Stimulated activated CD4-positive, alpha-beta T cell treated with anti-CD3 and anti-CD28 coated beads, Interleukin-4, amount 100 ng/mL, for 4 hours (primary cell): ENCODE results near the gene DMC1.
"Not testable (repeated sequence)": the region's sequence is repeated elsewhere in the genome, so short reads cannot be mapped to it uniquely, and the experiment has no call there.

ENCODE experiments used
- DNase-seq, 2 experiments: peaks; one replicate each; pipeline ENCODE4 v3.0.0-alpha.2; 2020

Gene DMC1

DNA sequence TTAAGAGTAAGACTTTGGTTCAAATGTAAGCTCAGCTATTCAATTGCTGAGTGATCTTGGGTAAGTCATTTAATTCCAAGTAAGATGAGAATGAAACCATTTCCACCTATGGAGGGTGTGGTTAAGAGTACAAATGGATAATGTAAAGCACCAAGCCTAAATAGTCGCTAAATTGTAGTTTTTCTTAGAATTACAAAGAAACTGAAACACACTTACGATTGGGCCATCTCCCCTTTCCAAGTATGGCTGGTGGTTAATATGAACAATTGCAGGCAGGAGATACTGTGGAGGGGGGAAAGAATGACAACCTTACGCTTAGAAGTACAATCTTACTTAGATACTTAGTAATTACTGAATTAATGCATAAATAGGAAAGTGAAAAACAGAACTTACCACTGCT, 72.1 kb downstream of the DMC1 start:
- no peak for DNase-seq

- no peak for DNase-seq
These were observed 75.0 kb downstream of the DMC1 start for GRCh38 chr22:38494939-38495338.

GRCh38 chr22:38494498-38494897, 75.5 kb downstream of the DMC1 start:
- DNase-seq = no peak

GRCh38 chr22:38491707-38492348, 78.2 kb downstream of the DMC1 start:
- DNase-seq = no peak

- no peak for DNase-seq
These were observed 79.1 kb downstream of the DMC1 start for GRCh38 chr22:38490915-38491314.

DNA sequence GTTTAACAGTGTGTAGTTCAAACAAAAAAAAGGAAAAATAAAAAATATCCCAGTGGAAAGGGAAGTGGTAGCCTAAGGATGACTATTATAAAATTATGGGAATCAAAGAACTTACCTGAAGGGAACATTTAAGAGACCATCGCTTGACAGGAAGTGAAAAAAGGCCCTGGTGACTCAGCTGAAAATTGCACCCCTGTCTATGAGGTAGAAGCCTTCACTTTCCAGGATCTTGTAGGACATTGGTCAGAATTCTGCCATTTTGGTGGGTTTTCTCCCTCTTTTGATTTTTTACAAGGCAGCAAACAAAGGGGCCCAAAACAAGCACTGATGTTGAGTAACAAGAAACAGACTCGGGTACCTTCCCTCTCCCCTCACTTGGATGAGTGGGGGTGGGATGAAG, 79.5 kb downstream of the DMC1 start:
- no peak for DNase-seq

- no peak for DNase-seq
These were observed 80.3 kb downstream of the DMC1 start for GRCh38 chr22:38489561-38490145.

GRCh38 chr22:38489142-38489541, 80.8 kb downstream of the DMC1 start:
- DNase-seq = no peak

DNA sequence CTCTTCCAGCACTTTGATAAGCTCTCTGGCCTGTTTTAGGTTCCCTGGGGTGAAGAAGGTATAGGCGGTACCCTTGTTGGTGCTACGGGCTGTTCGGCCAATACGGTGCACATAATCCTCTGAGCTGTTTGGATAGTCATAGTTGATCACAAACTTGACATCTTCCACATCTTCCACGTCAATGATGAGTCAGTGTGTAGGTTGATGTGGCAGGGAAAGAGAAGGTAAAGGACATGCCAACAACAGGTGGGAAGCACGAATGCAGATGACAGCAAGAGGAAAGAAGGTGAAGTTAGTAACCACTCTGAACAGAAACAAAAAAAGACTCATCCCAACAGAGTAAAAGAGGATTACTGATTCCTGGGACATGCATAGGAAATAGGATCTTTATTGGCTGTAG, 82.0 kb downstream of the DMC1 start:
- DNase-seq = no peak

DNA sequence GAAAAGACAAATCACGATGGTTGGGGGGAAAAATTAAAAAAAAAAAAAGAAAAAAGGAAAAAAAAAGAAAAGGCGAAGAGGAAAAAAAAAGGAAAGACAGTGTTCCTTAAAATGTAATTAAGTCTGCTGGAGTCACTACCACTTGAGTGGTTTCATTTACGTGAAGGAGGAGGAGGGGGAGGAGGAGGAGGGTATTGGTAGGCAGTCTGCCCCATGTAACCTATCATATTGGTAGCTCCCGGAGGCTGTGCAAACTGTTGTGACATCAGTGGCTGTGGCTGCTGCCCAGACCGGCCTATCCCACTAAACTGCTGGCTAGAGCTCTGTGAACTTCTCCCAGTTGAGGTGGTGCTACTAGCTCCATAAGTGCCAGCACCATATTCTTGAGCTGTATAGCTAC, 84.2 kb downstream of the DMC1 start:
- DNase-seq = no peak

GRCh38 chr22:38484244-38484643, 85.7 kb downstream of the DMC1 start:
- no peak for DNase-seq

DNA sequence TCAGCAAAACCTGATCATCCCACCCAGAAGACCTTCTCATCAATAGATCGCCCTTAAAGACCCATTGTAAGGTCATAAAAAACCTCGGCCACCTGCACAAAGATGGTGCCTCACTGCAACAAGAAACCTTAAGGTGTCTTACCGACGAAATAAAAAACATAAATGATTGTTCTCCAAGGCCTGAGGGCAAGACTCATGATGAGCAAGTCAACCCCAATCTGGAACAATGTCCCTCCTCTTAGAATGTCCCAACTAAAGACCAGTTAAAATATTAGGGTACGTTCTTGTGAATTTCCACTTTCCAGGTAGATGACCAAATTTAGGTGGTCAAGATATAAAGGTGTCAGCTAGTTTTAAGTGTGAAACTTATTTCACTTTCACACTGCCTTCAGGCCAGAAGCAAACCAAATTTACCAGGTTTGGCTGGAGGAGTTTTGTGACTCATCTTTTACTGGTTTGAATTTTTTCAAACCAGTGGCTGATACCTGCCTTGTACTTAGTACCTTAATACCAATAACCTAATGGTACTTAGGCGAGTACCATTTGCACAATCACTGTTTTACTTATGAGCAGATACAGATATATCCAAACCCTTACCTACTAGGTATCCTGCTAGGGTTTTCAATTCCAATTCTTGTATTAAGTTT, 87.2 kb downstream of the DMC1 start:
- no peak for DNase-seq

- no peak for DNase-seq
These were observed 88.1 kb downstream of the DMC1 start for GRCh38 chr22:38481871-38482332.

- DNase-seq = no peak
These were observed 88.7 kb downstream of the DMC1 start for GRCh38 chr22:38481162-38481870.

DNA sequence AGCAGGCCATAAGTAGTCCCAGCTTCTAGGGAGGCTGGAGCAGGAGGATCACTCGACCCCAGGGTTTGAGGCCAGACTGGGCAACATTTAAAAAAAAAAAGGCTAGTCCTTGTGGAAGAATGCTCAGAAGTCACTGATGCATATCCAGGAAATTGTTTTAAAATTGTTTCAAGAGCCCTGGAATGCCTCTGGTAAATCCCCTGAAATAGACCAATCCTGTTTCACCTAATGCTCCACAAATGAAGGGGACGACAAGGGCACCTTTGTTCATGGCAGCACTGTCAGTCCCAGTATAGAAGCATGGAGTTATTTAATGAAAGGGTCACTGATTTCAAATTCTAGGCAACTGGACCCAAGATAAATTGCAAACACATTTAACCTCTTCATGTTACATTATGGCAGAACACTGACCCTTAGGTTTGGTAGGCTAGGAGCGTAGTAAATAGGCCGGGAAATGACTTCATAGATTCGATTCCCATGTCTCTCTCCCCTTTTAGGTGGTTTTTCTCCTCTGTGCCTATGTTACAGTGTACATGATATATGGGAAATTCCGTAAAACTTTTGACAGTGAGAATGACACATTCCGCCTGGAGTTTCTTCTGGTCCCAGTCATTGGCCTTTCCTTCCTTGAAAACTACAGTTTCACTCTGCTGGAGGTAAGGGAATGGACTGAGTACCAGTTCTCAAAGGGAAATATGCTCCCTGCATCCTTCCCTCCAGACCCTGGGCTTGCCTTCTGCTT, 90.7 kb downstream of the DMC1 start:
- DNase-seq = no peak

- no peak for DNase-seq
These were observed 92.4 kb downstream of the DMC1 start for GRCh38 chr22:38477585-38477984.

DNA sequence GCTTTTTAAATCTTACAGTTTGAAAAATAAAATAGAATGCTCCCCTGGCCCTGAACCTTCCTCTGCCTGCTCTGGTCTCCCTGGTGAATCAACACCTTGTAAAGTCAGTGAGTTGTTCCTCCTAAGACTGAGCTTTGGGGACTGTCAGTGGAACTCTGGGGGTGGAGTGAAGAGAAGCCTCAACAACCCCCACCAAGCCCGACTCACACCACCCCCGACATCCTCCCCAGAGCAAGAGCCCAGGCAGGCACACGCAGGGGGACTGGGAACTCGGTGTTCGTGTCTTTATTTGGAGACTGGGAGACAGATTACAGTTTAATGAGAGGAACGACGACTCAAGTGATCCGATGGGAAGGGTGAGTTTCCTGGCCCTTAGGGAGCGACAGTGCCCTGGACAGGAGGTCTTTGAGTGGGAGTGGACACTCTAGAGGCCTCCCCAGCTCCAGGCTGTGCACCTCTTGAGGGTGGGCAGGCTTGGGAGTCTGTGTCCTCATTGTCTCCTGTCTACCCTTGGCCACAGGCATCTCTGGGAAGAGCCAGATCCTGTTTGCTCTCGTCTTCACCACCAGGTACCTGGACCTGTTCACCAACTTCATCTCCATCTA, 95.9 kb downstream of the DMC1 start:
- DNase-seq = no peak

DNA sequence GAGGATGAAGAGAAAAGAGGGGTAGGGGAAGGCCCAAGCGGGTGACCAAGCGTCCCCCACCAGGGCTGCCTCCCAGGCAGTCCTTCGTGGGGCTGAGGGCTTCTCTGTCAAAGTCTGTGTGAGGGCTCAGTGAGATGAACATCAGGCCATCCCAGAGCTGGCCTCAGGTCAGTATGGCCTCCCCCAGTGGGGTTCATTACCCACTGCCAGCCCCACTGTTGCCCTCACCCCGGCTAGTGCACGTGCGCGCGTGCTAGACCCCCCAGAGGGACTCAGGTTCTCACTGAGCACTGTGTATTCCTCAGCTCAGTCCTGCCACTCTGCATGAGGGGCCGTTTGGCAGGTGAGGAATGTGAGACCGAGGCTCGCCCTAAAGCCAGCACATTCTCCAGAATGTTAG, 98.7 kb downstream of the DMC1 start:
- no peak for DNase-seq

- not testable (repeated sequence) for DNase-seq
These were observed 99.8 kb downstream of the DMC1 start for GRCh38 chr22:38470179-38470578.

DNA sequence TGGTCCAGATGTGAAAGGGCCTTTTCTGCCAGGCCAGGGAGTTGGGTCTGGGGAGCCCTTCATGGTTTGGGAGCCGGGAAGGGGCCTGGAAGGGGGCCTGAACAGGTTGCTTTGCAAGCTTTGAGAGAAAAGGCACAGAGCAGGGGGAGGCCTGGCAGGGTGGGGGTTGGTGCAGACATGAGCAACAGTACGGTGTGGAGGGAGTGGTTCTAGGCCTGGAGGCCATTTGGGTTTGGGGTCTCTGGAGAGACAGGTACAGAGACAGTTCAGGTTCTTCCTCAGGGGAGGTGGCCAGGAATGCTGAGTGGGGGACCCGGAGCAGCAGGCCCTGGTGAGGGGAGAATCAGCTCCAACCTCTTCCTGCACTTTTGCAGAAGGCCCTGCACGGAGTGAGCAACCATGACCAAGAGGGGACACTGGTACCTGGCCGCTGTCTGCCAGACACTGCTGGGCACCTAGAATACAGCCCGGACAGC, 100.6 kb downstream of the DMC1 start:
- DNase-seq = no peak
